Measurements from ENCODE around the gene PEX14.

PEX14 gene

GRCh38 chr1:10622910-10623685, 148.3 kb downstream of the PEX14 start:
- in situ Hi-C loops (cut with MboI; ENCODE audit: low sequenced_read_pairs, unreplicated experiment): no loop called here
- no peak for DNase-seq (ENCODE audit: low spot score)
- no peak for TF ChIP-seq CTCF (IDR thresholded peaks at IDR 0.05; ENCODE audit: borderline replicate concordance, control extremely low read depth, extremely low read depth, insufficient read depth, missing control alignments)

GRCh38 chr1:10623686-10624145, 149.0 kb downstream of the PEX14 start:
- DNase-seq (ENCODE audit: low spot score): no peak
- TF ChIP-seq CTCF (IDR thresholded peaks at IDR 0.05; ENCODE audit: borderline replicate concordance, control extremely low read depth, extremely low read depth, insufficient read depth, missing control alignments): no peak
- in situ Hi-C loops (cut with MboI; ENCODE audit: low sequenced_read_pairs, unreplicated experiment): no loop called here

GRCh38 chr1:10624256-10625050, 149.7 kb downstream of the PEX14 start:
- in situ Hi-C loops (cut with MboI; ENCODE audit: low sequenced_read_pairs, unreplicated experiment): no loop called here
- DNase-seq (ENCODE audit: low spot score): no peak
- TF ChIP-seq CTCF (IDR thresholded peaks at IDR 0.05; ENCODE audit: borderline replicate concordance, control extremely low read depth, extremely low read depth, insufficient read depth, missing control alignments): no peak

- no peak for DNase-seq (ENCODE audit: low spot score)
- TF ChIP-seq CTCF (IDR thresholded peaks at IDR 0.05; ENCODE audit: borderline replicate concordance, control extremely low read depth, extremely low read depth, insufficient read depth, missing control alignments): no peak
- in situ Hi-C loops (cut with MboI; ENCODE audit: low sequenced_read_pairs, unreplicated experiment): no loop called here
These were observed 150.3 kb downstream of the PEX14 start for GRCh38 chr1:10625076-10625475.

GRCh38 chr1:10625554-10625953, 150.8 kb downstream of the PEX14 start:
- no peak for DNase-seq (ENCODE audit: low spot score)
- in situ Hi-C loops (cut with MboI; ENCODE audit: low sequenced_read_pairs, unreplicated experiment): no loop called here
- TF ChIP-seq CTCF (IDR thresholded peaks at IDR 0.05; ENCODE audit: borderline replicate concordance, control extremely low read depth, extremely low read depth, insufficient read depth, missing control alignments): no peak

GRCh38 chr1:10626131-10626731, 151.5 kb downstream of the PEX14 start:
- DNase-seq (ENCODE audit: low spot score): no peak
- in situ Hi-C loops (cut with MboI; ENCODE audit: low sequenced_read_pairs, unreplicated experiment): no loop called here
- TF ChIP-seq CTCF (IDR thresholded peaks at IDR 0.05; ENCODE audit: borderline replicate concordance, control extremely low read depth, extremely low read depth, insufficient read depth, missing control alignments): no peak

All from GM13976 (cell line).